Chondrocyte (in vitro differentiated cells): ENCODE results near the gene SCOC. TPM values are rescaled to one million over a fixed set of nuclear protein-coding genes. Genes with fewer than 3 reads are reported as not detected.

Source experiments
- DNase-seq: peaks from one replicate; pipeline ENCODE4 v3.0.0; 2021; ENCODE audit warnings: mixed read lengths, low spot score
- H3K27ac Mint-ChIP-seq: one replicate; pipeline ENCODE4 v1.8.0; 2021; ENCODE audit warnings: mild to moderate bottlenecking, moderate library complexity, mixed read lengths; ENCODE audit not compliant: unreplicated experiment
- H3K27me3 Mint-ChIP-seq: 2 replicates; pipeline ENCODE4 v1.8.0; 2021; ENCODE audit warnings: low read depth, mixed read lengths
- H3K36me3 Mint-ChIP-seq: 2 replicates; pipeline ENCODE4 v1.8.0; 2021; ENCODE audit warnings: low read depth, mixed read lengths
- H3K4me1 Mint-ChIP-seq: 2 replicates; pipeline ENCODE4 v1.8.0; 2021; ENCODE audit warnings: low read depth, mild to moderate bottlenecking, mixed read lengths
- H3K4me3 Mint-ChIP-seq: one replicate; pipeline ENCODE4 v1.8.0; 2021; ENCODE audit warnings: mild to moderate bottlenecking, moderate library complexity, mixed read lengths; ENCODE audit not compliant: unreplicated experiment
- H3K9me3 Mint-ChIP-seq: 2 replicates; pipeline ENCODE4 v1.8.0; 2021; ENCODE audit warnings: low read depth, mixed read lengths
- CTCF ChIP-seq: fragments of 200-600 bp; sonication (generic); IDR thresholded peaks from 2 replicates; pipeline ENCODE4 v1.5.0; 2021; ENCODE audit warnings: antibody characterized with exemption, mild to moderate bottlenecking, moderate library complexity
- total RNA-seq: library from RNA; stranded (reverse); gene quantifications from 3 replicates; pipeline ENCODE4 v1.2.1, GENCODE V29; 2021

Gene SCOC
- total RNA-seq, 1 donor from 2014 or later, result 56.0 TPM

- no peak for TF ChIP-seq CTCF
- Mint-ChIP-seq H3K4me3 (no peak overlapping the region), H3K36me3 (no peaks in the 10 kb centered on the region), H3K9me3 (no peaks in the 10 kb centered on the region), H3K4me1 (no peaks in the 10 kb centered on the region), H3K27ac (no peak overlapping the region), H3K27me3 (peaks cover 2% of the 10 kb centered on the region)
- no peak for DNase-seq
Observed at GRCh38 chr4:140332734-140333133, 40.7 kb upstream of the SCOC start.

- TF ChIP-seq CTCF, result no peak
- Mint-ChIP-seq H3K27ac (no peak overlapping the region), H3K36me3 (no peaks in the 10 kb centered on the region), H3K4me1 (no peaks in the 10 kb centered on the region), H3K4me3 (no peak overlapping the region), H3K9me3 (no peaks in the 10 kb centered on the region), H3K27me3 (no peaks in the 10 kb centered on the region)
- no peak for DNase-seq
Observed at GRCh38 chr4:140333523-140333922, 39.9 kb upstream of the SCOC start.

GRCh38 chr4:140335076-140335475 lies 38.4 kb upstream of the SCOC start:
- H3K27me3 Mint-ChIP-seq, result no peaks in the 10 kb centered on the region

GRCh38 chr4:140336730-140337129 lies 36.7 kb upstream of the SCOC start:
- Mint-ChIP-seq H3K4me1 (no peaks in the 10 kb centered on the region), H3K27me3 (no peaks in the 10 kb centered on the region)
- no peak for DNase-seq

More at GRCh38 chr4:140335076-140335475, 38.4 kb upstream of the SCOC start:
- Mint-ChIP-seq H3K4me3 (no peak overlapping the region), H3K36me3 (no peaks in the 10 kb centered on the region), H3K27ac (no peak overlapping the region), H3K9me3 (no peaks in the 10 kb centered on the region), H3K4me1 (no peaks in the 10 kb centered on the region)
- no peak for TF ChIP-seq CTCF
- DNase-seq, result no peak

GRCh38 chr4:140342620-140343019 lies 30.8 kb upstream of the SCOC start:
- H3K27me3 Mint-ChIP-seq, result peaks cover 6% of the 10 kb centered on the region
- no peak for DNase-seq
- no peak overlapping the region for H3K4me3 Mint-ChIP-seq
- H3K27ac Mint-ChIP-seq, result no peak overlapping the region
- no peak for TF ChIP-seq CTCF
- peaks cover 4% of the 10 kb centered on the region for H3K4me1 Mint-ChIP-seq
- H3K9me3 Mint-ChIP-seq, result no peaks in the 10 kb centered on the region
- no peaks in the 10 kb centered on the region for H3K36me3 Mint-ChIP-seq

More at GRCh38 chr4:140336730-140337129, 36.7 kb upstream of the SCOC start:
- no peak for TF ChIP-seq CTCF
- H3K4me3 Mint-ChIP-seq, result no peak overlapping the region
- no peaks in the 10 kb centered on the region for H3K36me3 Mint-ChIP-seq
- no peak overlapping the region for H3K27ac Mint-ChIP-seq
- H3K9me3 Mint-ChIP-seq, result no peaks in the 10 kb centered on the region
